Fibroblast of lung (primary cell): ENCODE data around the gene EGR1.

Experiments used
- EZH2 ChIP-seq: IDR thresholded peaks from 2 replicates; pipeline ENCODE4 v1.5.1; 2012; ENCODE audit warnings: low read length, control low read depth, mild to moderate bottlenecking; ENCODE audit errors: missing control alignments
- TF ChIP-seq, protein P1 (sequence below), 2 donors: IDR thresholded peaks in 1 of 2; conservative IDR thresholded peaks in 1 of 2; 1 replicate in 1 of 2; 2 replicates in 1 of 2; pipeline ENCODE4 v1.5.1; 2011 to 2012; ENCODE audit warnings: low read length in 2 of 2, control low read depth in 1 of 2, inconsistent platforms in 1 of 2, low read depth in 1 of 2, mild to moderate bottlenecking in 1 of 2

DNA sequence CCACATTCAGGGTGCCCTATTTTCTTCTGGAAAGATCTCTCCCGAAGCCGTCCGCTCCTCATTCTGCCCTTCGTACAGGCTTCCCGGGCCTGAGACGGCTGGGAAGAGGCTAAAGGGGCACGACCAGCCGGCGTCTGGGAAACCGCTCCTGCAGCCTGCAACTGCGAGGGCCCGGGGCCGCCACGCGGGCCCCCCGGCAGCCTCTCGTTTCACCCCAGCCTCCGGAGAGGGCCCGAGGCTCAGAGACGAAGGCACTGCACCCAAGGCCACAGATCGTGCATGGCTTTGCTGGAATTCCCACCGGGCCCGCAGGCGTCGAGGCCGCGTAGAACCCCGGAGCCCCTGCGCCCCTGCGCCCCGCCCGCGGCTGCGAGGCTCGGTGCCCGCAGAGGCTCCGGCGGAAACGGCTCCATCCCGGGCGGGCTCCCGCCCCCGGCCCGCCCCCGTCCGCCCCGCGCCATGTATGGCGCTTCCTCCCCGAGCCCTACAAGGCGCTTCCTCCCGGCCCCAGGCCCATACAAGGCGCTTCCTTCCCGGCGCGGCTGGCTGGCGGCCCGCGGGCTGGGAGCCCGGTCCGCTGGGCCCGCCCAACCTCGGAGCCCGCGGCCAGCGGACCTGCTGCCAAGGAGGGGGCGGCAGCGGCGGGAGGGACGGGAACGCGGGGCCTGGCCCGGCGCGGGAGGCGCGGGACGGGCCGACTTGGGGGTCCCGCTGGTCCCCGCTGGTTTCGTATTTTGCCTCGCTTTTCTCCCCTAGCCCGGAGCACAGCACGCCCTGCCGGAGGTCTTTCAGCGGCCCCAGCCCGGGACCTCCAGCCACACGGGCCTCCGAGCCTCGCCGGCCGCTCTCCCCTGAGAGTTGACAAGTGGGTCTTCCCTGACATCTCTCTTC is 26.6 kb downstream of the EGR1 start:
- TF ChIP-seq, protein P1, sequence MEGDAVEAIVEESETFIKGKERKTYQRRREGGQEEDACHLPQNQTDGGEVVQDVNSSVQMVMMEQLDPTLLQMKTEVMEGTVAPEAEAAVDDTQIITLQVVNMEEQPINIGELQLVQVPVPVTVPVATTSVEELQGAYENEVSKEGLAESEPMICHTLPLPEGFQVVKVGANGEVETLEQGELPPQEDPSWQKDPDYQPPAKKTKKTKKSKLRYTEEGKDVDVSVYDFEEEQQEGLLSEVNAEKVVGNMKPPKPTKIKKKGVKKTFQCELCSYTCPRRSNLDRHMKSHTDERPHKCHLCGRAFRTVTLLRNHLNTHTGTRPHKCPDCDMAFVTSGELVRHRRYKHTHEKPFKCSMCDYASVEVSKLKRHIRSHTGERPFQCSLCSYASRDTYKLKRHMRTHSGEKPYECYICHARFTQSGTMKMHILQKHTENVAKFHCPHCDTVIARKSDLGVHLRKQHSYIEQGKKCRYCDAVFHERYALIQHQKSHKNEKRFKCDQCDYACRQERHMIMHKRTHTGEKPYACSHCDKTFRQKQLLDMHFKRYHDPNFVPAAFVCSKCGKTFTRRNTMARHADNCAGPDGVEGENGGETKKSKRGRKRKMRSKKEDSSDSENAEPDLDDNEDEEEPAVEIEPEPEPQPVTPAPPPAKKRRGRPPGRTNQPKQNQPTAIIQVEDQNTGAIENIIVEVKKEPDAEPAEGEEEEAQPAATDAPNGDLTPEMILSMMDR (conservative IDR thresholded peaks at IDR 0.05 in 1 of 2, IDR thresholded peaks at IDR 0.05 in 1 of 2; ENCODE audit: low read depth in 1 of 2, low read length in 2 of 2) = no peak
- no peak for TF ChIP-seq EZH2
